Middle frontal gyrus (tissue), 1 donor: ENCODE measurements around the gene EXOC4.
A peak's percentile ranks its signal among the peaks of the same experiment; 100 is the strongest.

Experiments
- DNase-seq: peaks from one replicate; pipeline ENCODE4 v3.0.0-alpha.2; 2015; ENCODE audit warnings: low spot score; ENCODE audit errors: extremely low spot score

EXOC4 gene

GRCh38 chr7:133534816-133535215, 281.9 kb downstream of the EXOC4 start:
- DNase-seq = no peak

- no peak for DNase-seq
Observed at GRCh38 chr7:133535308-133535707, 282.4 kb downstream of the EXOC4 start.

- no peak for DNase-seq
Observed at GRCh38 chr7:133536450-133536849, 283.6 kb downstream of the EXOC4 start.

GRCh38 chr7:133539016-133539415, 286.1 kb downstream of the EXOC4 start:
- no peak for DNase-seq

- no peak for DNase-seq
Observed at GRCh38 chr7:133540096-133540860, 287.4 kb downstream of the EXOC4 start.

- no peak for DNase-seq
Observed at GRCh38 chr7:133542209-133542780, 289.4 kb downstream of the EXOC4 start.

- DNase-seq = no peak
Observed at GRCh38 chr7:133543657-133544056, 290.8 kb downstream of the EXOC4 start.

GRCh38 chr7:133545618-133546017, 292.7 kb downstream of the EXOC4 start:
- no peak for DNase-seq

- no peak for DNase-seq
Observed at GRCh38 chr7:133547981-133548380, 295.1 kb downstream of the EXOC4 start.

- no peak for DNase-seq
Observed at GRCh38 chr7:133549633-133550032, 296.8 kb downstream of the EXOC4 start.

GRCh38 chr7:133550145-133550544, 297.3 kb downstream of the EXOC4 start:
- DNase-seq = no peak

- no peak for DNase-seq
Observed at GRCh38 chr7:133550811-133551210, 297.9 kb downstream of the EXOC4 start.

- no peak for DNase-seq
Observed at GRCh38 chr7:133551466-133551865, 298.6 kb downstream of the EXOC4 start.

GRCh38 chr7:133552079-133552478, 299.2 kb downstream of the EXOC4 start:
- no peak for DNase-seq

- no peak for DNase-seq
Observed at GRCh38 chr7:133554330-133554729, 301.5 kb downstream of the EXOC4 start.

- no peak for DNase-seq
Observed at GRCh38 chr7:133556048-133556447, 303.2 kb downstream of the EXOC4 start.

- no peak for DNase-seq
Observed at GRCh38 chr7:133556553-133556952, 303.7 kb downstream of the EXOC4 start.

GRCh38 chr7:133560900-133561299, 308.0 kb downstream of the EXOC4 start:
- no peak for DNase-seq

GRCh38 chr7:133561396-133561795, 308.5 kb downstream of the EXOC4 start:
- DNase-seq = no peak

GRCh38 chr7:133562621-133563020, 309.7 kb downstream of the EXOC4 start:
- DNase-seq = no peak

- DNase-seq = peak; percentile 22
Observed at GRCh38 chr7:133563251-133563650, 310.4 kb downstream of the EXOC4 start.

GRCh38 chr7:133564484-133564883, 311.6 kb downstream of the EXOC4 start:
- no peak for DNase-seq

- no peak for DNase-seq
Observed at GRCh38 chr7:133568544-133568943, 315.7 kb downstream of the EXOC4 start.
